ENCODE data around the gene P2RX7.

DNA sequence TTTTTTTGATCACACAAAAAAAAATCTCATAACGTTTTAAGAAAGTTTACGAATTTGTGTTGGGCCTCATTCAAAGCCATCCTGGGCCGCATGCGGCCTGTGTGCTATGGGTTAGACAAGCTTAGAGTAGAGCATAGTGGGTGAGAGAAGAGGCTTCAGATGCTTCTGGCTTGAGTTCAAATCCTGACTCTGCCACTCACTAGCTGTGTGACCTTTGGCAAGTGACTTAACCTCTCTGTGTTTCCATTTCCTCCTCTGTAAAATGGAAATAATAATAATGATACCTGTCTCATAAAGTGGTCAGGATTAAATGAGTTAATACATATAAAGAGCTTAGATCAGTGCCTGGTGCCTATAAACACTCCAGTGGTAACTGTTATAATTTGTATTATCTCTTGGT is 83.4 kb downstream of the P2RX7 start:
- TF ChIP-seq, protein P1, sequence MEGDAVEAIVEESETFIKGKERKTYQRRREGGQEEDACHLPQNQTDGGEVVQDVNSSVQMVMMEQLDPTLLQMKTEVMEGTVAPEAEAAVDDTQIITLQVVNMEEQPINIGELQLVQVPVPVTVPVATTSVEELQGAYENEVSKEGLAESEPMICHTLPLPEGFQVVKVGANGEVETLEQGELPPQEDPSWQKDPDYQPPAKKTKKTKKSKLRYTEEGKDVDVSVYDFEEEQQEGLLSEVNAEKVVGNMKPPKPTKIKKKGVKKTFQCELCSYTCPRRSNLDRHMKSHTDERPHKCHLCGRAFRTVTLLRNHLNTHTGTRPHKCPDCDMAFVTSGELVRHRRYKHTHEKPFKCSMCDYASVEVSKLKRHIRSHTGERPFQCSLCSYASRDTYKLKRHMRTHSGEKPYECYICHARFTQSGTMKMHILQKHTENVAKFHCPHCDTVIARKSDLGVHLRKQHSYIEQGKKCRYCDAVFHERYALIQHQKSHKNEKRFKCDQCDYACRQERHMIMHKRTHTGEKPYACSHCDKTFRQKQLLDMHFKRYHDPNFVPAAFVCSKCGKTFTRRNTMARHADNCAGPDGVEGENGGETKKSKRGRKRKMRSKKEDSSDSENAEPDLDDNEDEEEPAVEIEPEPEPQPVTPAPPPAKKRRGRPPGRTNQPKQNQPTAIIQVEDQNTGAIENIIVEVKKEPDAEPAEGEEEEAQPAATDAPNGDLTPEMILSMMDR (IDR thresholded peaks at IDR 0.05), result no peak
- no peak for TF ChIP-seq POLR2A (IDR thresholded peaks at IDR 0.05)
